ENCODE measurements around the gene ALG11.

DNA sequence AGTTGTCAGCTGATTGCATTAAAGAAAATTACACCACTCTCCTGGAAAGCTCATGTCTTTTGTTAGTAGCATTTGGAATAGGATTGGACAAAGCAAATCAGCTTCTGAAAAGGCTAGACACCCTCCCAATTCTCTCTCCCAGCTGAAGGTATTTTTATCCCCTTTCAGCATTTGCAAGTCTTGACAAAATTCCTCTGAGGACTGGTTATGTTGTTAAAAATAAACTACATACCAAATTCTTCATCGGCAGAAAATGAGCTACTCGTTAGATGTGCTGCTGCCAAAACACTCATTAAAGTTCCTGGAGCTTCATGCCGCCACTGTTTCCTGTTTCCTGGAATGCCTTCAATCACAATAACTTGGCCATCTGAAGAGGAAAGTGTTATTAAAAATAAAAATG lies 49.4 kb downstream of the ALG11 start:
- TF ChIP-seq, protein P1, sequence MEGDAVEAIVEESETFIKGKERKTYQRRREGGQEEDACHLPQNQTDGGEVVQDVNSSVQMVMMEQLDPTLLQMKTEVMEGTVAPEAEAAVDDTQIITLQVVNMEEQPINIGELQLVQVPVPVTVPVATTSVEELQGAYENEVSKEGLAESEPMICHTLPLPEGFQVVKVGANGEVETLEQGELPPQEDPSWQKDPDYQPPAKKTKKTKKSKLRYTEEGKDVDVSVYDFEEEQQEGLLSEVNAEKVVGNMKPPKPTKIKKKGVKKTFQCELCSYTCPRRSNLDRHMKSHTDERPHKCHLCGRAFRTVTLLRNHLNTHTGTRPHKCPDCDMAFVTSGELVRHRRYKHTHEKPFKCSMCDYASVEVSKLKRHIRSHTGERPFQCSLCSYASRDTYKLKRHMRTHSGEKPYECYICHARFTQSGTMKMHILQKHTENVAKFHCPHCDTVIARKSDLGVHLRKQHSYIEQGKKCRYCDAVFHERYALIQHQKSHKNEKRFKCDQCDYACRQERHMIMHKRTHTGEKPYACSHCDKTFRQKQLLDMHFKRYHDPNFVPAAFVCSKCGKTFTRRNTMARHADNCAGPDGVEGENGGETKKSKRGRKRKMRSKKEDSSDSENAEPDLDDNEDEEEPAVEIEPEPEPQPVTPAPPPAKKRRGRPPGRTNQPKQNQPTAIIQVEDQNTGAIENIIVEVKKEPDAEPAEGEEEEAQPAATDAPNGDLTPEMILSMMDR (IDR thresholded peaks at IDR 0.05; ENCODE audit: insufficient read depth, low read depth, low read length) = no peak
- TF ChIP-seq EZH2 (IDR thresholded peaks at IDR 0.05; ENCODE audit: insufficient read depth, low read length) = no peak
